ENCODE measurements around the gene RAD23B. TPM values are rescaled to one million over a fixed set of nuclear protein-coding genes. Genes with fewer than 3 reads are reported as not detected.

Gene RAD23B
- total RNA-seq, 4 donors from 2014 or later = 69.8 to 94.4 (median 74.4) TPM

DNA sequence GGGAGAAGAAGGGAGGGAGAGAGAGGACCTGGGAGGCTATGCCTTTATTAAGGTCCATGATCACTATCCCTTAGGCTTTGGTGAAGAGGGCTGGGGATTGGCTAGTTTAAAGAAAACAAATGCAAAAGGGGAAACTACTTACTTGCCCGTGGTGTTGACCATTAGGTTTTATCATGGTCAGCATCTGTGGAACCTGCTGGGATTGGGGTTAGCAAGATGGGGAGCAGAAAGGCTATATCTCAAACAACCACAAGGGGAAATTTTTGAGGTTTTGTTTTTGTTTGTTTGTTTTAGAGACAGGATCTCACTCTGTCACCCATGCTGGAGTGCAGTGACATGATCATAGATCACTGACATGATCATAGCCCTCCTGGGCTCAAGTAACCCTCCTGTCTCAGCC lies 9.0 kb upstream of the RAD23B start:
- 59 to 64% methylated on average over 1 of the region's 1 CpG for WGBS, 2 donors
- H3K9me3 ChIP-seq = no peaks in the 10 kb centered on the region
- peaks cover 0 to 19% (median 0%) of the 10 kb centered on the region in 3 donors for H3K4me1 ChIP-seq
- intact Hi-C loops (cut with DNase I) = no loop called here
- peak overlapping the region in 1 of 4 donors; percentile 3 for H3K27ac ChIP-seq
- H3K27me3 ChIP-seq = no peaks in the 10 kb centered on the region
- DNase-seq = no peak
- TF ChIP-seq POLR2A (IDR thresholded peaks at IDR 0.05) = no peak
- TF ChIP-seq, protein P1, sequence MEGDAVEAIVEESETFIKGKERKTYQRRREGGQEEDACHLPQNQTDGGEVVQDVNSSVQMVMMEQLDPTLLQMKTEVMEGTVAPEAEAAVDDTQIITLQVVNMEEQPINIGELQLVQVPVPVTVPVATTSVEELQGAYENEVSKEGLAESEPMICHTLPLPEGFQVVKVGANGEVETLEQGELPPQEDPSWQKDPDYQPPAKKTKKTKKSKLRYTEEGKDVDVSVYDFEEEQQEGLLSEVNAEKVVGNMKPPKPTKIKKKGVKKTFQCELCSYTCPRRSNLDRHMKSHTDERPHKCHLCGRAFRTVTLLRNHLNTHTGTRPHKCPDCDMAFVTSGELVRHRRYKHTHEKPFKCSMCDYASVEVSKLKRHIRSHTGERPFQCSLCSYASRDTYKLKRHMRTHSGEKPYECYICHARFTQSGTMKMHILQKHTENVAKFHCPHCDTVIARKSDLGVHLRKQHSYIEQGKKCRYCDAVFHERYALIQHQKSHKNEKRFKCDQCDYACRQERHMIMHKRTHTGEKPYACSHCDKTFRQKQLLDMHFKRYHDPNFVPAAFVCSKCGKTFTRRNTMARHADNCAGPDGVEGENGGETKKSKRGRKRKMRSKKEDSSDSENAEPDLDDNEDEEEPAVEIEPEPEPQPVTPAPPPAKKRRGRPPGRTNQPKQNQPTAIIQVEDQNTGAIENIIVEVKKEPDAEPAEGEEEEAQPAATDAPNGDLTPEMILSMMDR (IDR thresholded peaks at IDR 0.05) = peak in 1 of 6 experiments; percentile 27
- no peak overlapping the region for H3K4me3 ChIP-seq
- H3K36me3 ChIP-seq = no peaks in the 10 kb centered on the region

DNA sequence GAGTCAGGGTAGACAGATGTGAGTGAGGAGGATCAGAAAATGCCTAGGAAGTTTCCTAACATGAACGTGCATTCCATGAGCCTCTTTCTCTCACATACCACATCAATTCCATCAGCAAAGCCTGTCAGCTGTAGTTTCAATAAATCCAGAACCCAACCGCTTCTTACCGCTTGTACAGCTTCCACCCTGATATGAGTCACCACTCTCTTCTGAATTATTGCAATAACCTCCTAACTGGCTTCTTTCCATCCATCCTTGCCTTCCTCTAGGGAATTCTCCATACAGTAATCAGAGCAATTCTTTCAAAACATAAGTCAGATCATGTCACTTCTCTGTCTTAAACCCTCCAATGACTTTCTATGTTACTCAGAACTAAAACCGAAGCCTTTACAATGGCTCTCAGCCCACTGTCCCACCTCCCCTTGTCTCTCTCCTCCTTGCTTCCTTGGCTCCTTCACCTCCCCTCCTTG lies 8.1 kb upstream of the RAD23B start:
- H3K27me3 ChIP-seq = no peaks in the 10 kb centered on the region
- H3K4me3 ChIP-seq = no peak overlapping the region
- intact Hi-C loops (cut with DNase I) = no loop called here
- no peak overlapping the region for H3K27ac ChIP-seq
- H3K36me3 ChIP-seq = no peaks in the 10 kb centered on the region
- DNase-seq = no peak
- TF ChIP-seq POLR2A (IDR thresholded peaks at IDR 0.05) = no peak
- TF ChIP-seq, protein P1 (IDR thresholded peaks at IDR 0.05) = no peak
- WGBS, 2 donors = 27 to 38% methylated on average over 4 of the region's 4 CpGs
- no peaks in the 10 kb centered on the region for H3K9me3 ChIP-seq
- H3K4me1 ChIP-seq = peaks cover 0 to 17% (median 0%) of the 10 kb centered on the region in 3 donors

DNA sequence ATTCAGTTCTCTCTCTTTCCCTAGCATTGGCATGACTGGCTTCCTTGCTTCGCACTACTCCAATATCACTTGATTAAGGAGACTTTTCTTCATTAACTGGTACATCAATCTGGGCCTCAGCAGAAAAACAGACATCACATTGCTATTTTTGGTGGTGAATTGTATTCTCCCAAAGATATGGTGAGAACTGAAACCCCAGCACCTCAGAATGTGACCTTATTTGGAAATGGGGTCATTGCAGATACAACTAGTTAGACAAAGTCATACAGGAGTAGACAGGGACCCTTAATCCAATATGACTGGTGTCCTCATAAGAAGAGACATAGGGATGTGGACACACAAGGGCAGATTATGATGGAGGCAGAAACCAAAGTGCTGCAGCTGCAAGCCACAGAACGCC lies 7.5 kb upstream of the RAD23B start:
- no peaks in the 10 kb centered on the region for H3K36me3 ChIP-seq
- WGBS, 2 donors = 84 to 95% methylated on average over 2 of the region's 2 CpGs
- H3K9me3 ChIP-seq = no peaks in the 10 kb centered on the region
- H3K27ac ChIP-seq = no peak overlapping the region
- TF ChIP-seq, protein P1 (IDR thresholded peaks at IDR 0.05) = no peak
- TF ChIP-seq POLR2A (IDR thresholded peaks at IDR 0.05) = no peak
- intact Hi-C loops (cut with DNase I) = no loop called here
- H3K27me3 ChIP-seq = no peaks in the 10 kb centered on the region
- H3K4me3 ChIP-seq = no peak overlapping the region
- no peak for DNase-seq
- H3K4me1 ChIP-seq = peaks cover 0 to 18% (median 0%) of the 10 kb centered on the region in 3 donors

DNA sequence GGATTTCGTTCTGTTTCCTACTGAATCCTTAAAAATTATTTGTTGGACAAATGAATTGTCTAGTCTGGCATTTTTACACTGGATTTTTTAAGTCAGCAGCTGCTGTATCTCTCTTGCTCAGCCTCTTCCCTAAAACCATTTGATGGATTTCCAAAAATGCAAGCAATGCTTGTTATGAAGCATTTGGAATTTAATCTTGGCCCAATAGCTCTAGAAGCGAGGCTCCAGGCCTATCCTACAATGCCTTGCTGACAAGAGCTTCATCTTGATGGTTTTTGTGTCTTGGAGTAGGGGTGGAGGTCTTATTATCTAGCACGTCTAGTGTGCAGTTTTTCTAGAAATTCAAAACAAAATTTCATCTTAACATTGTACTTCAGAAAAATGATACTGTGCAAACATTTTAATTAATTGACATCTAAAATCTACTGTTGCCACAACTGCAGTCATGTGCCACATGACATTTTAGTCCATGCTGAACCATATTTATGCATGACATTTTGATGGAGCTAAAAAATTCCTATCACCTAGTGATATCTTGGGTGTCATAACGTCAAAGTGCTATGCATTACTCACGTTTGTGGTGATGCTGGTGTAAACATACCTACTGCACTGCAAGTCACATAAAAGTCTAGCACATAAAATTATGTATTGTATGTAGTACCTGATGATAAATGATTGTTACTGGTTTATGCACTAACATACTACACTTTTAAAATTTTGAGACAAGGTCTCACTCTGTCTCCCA lies 5.9 kb upstream of the RAD23B start:
- Histone ChIP-seq H3K27ac (no peak overlapping the region), H3K27me3 (no peaks in the 10 kb centered on the region), H3K36me3 (no peaks in the 10 kb centered on the region), H3K4me1 (peaks cover 0 to 34% (median 2%) of the 10 kb centered on the region in 3 donors), H3K9me3 (no peaks in the 10 kb centered on the region), H3K4me3 (no peak overlapping the region)
- intact Hi-C loops (cut with DNase I) = no loop called here
- TF ChIP-seq, protein P1 (IDR thresholded peaks at IDR 0.05) = no peak
- TF ChIP-seq POLR2A (IDR thresholded peaks at IDR 0.05) = no peak
- WGBS, 2 donors = 57 to 70% methylated on average over 5 of the region's 5 CpGs
- DNase-seq = no peak

DNA sequence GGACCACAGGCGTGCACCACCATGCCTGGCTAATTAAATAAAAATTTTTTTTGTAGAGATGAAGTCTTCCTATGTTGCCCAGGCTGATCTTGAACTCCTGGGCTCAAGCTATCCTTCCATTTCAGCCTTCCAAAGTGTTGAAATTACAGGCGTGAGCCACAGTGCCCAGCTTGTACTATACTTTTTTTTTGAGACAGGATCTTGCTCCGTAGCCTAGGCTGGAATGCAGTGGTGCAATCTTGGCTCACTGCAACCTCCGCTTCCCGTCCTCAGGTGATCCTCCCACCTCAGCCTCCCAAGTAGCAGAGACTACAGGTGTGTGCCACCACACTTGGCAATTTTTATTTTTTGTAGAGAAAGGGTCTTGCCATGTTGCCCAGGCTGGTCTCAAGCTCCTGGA lies 5.3 kb upstream of the RAD23B start:
- intact Hi-C loops (cut with DNase I) = no loop called here
- DNase-seq = no peak
- no peaks in the 10 kb centered on the region for H3K36me3 ChIP-seq
- H3K9me3 ChIP-seq = no peaks in the 10 kb centered on the region
- peaks cover 0 to 38% (median 4%) of the 10 kb centered on the region in 3 donors for H3K4me1 ChIP-seq
- H3K27ac ChIP-seq = no peak overlapping the region
- H3K27me3 ChIP-seq = no peaks in the 10 kb centered on the region
- H3K4me3 ChIP-seq = no peak overlapping the region
- 88 to 94% methylated on average over 5 of the region's 5 CpGs for WGBS, 2 donors
- TF ChIP-seq POLR2A (IDR thresholded peaks at IDR 0.05) = no peak
- TF ChIP-seq, protein P1 (IDR thresholded peaks at IDR 0.05) = no peak

Data from esophagus squamous epithelium (tissue), 5 donors.